Osteocyte (in vitro differentiated cells): Measurements from ENCODE around the gene PRR4. TPM values are rescaled to one million over a fixed set of nuclear protein-coding genes. Genes with fewer than 3 reads are reported as not detected.

Experiments used
- DNase-seq: peaks from one replicate; pipeline ENCODE4 v3.0.0; 2021; ENCODE audit warnings: mixed read lengths; ENCODE audit not compliant: unreplicated experiment; ENCODE audit errors: extremely low spot score
- H3K27ac Mint-ChIP-seq: one replicate; pipeline ENCODE4 v1.8.0; 2021; ENCODE audit warnings: mild to moderate bottlenecking, mixed read lengths; ENCODE audit not compliant: unreplicated experiment
- H3K27me3 Mint-ChIP-seq: one replicate; pipeline ENCODE4 v1.8.0; 2021; ENCODE audit warnings: mixed read lengths; ENCODE audit not compliant: unreplicated experiment
- H3K36me3 Mint-ChIP-seq: one replicate; pipeline ENCODE4 v1.8.0; 2021; ENCODE audit warnings: mixed read lengths; ENCODE audit not compliant: unreplicated experiment
- H3K4me1 Mint-ChIP-seq: one replicate; pipeline ENCODE4 v1.8.0; 2021; ENCODE audit warnings: mixed read lengths; ENCODE audit not compliant: unreplicated experiment
- H3K4me3 Mint-ChIP-seq: one replicate; pipeline ENCODE4 v1.8.0; 2021; ENCODE audit warnings: mild to moderate bottlenecking, moderate library complexity, mixed read lengths; ENCODE audit not compliant: unreplicated experiment
- H3K9me3 Mint-ChIP-seq: one replicate; pipeline ENCODE4 v1.8.0; 2021; ENCODE audit warnings: mixed read lengths; ENCODE audit not compliant: unreplicated experiment
- CTCF ChIP-seq: fragments of 200-600 bp; sonication (generic); IDR thresholded peaks from 2 replicates; pipeline ENCODE4 v1.5.0; 2021; ENCODE audit warnings: antibody characterized with exemption, mild to moderate bottlenecking, moderate library complexity
- total RNA-seq: library from RNA; stranded (reverse); gene quantifications from 2 replicates; pipeline ENCODE4 v1.2.1, GENCODE V29; 2021

The PRR4 gene
- total RNA-seq, 1 donor from 2014 or later, result 4.4 TPM

- Mint-ChIP-seq H3K27me3 (no peaks in the 10 kb centered on the region), H3K4me1 (no peaks in the 10 kb centered on the region), H3K9me3 (no peaks in the 10 kb centered on the region), H3K27ac (no peak overlapping the region), H3K4me3 (no peak overlapping the region), H3K36me3 (peaks cover 14% of the 10 kb centered on the region)
- no peak for TF ChIP-seq CTCF
- DNase-seq, result no peak
Observed at GRCh38 chr12:10838461-10838860, 10.8 kb downstream of the PRR4 start.

DNA sequence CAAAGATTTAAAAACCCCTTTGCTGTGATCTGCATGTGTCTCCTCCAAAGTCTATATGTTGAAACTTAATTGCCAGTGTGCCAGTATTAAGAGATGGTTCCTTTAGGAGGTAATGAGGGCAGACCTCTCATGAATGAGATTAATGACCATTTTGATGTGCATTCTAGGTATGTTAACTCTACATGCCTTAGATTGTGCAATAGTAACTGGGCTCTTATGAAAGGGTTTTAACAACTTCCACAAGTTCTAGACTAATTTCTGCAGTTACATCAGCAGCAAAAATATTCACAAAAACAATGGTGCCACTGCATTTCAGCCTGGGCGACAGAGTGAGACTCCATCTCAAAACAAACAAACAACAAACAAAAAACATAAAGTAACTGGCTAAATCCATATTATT lies 19.3 kb downstream of the PRR4 start:
- no peaks in the 10 kb centered on the region for H3K36me3 Mint-ChIP-seq
- no peaks in the 10 kb centered on the region for H3K4me1 Mint-ChIP-seq
- TF ChIP-seq CTCF, result no peak
- H3K9me3 Mint-ChIP-seq, result no peaks in the 10 kb centered on the region
- no peak for DNase-seq
- H3K27ac Mint-ChIP-seq, result no peak overlapping the region
- H3K27me3 Mint-ChIP-seq, result no peaks in the 10 kb centered on the region
- H3K4me3 Mint-ChIP-seq, result no peak overlapping the region

GRCh38 chr12:10826258-10826657 lies 23.0 kb downstream of the PRR4 start, which contains the start of gene TAS2R10:
Gene TAS2R10, minus strand, starts transcription at chr12:10826358. Its CDS starts 89 bp downstream, at chr12:10826269.
- Mint-ChIP-seq H3K27me3 (no peaks in the 10 kb centered on the region), H3K4me1 (no peaks in the 10 kb centered on the region), H3K36me3 (no peaks in the 10 kb centered on the region)

GRCh38 chr12:10824957-10825356 lies 24.3 kb downstream of the PRR4 start:
- no peak overlapping the region for H3K27ac Mint-ChIP-seq
- H3K27me3 Mint-ChIP-seq, result no peaks in the 10 kb centered on the region
- no peak overlapping the region for H3K4me3 Mint-ChIP-seq
- DNase-seq, result no peak
- no peak for TF ChIP-seq CTCF
- no peaks in the 10 kb centered on the region for H3K4me1 Mint-ChIP-seq
- no peaks in the 10 kb centered on the region for H3K9me3 Mint-ChIP-seq
- H3K36me3 Mint-ChIP-seq, result no peaks in the 10 kb centered on the region

More at GRCh38 chr12:10826258-10826657, 23.0 kb downstream of the PRR4 start, which contains the start of gene TAS2R10:
- DNase-seq, result no peak
- no peak within 1 kb of the TSS for H3K27ac Mint-ChIP-seq
- H3K9me3 Mint-ChIP-seq, result no peaks in the 10 kb centered on the region
- TF ChIP-seq CTCF, result no peak
- H3K4me3 Mint-ChIP-seq, result no peak within 1 kb of the TSS

GRCh38 chr12:10811883-10812536 lies 37.3 kb downstream of the PRR4 start:
- no peak overlapping the region for H3K27ac Mint-ChIP-seq
- peaks cover 21% of the 10 kb centered on the region for H3K27me3 Mint-ChIP-seq
- H3K36me3 Mint-ChIP-seq, result no peaks in the 10 kb centered on the region
- H3K4me1 Mint-ChIP-seq, result no peaks in the 10 kb centered on the region
- no peaks in the 10 kb centered on the region for H3K9me3 Mint-ChIP-seq
- no peak for TF ChIP-seq CTCF
- no peak overlapping the region for H3K4me3 Mint-ChIP-seq
- DNase-seq, result no peak
